HAP-1 (cell line): Measurements from ENCODE around the gene DLL1.

Source experiments
- DNase-seq, 2 experiments: peaks; one replicate each; pipeline ENCODE4 v3.0.0-alpha.2; 2016 to 2020; ENCODE audit warnings: low spot score in 2 of 2
- H3K27me3 ChIP-seq: fragments of 250-450 bp; sonication (Bioruptor Pico); 2 replicates; pipeline ENCODE4 v1.5.1; 2020; ENCODE audit warnings: low read depth, mild to moderate bottlenecking, moderate library complexity
- H3K36me3 ChIP-seq: fragments of 250-450 bp; sonication (Bioruptor Pico); replicated peaks from 2 replicates; pipeline ENCODE4 v1.5.1; 2020; ENCODE audit warnings: mild to moderate bottlenecking
- H3K4me1 ChIP-seq: fragments of 250-450 bp; sonication (Bioruptor Pico); 2 replicates; pipeline ENCODE4 v1.5.1; 2020; ENCODE audit warnings: mild to moderate bottlenecking
- H3K4me3 ChIP-seq: fragments of 250-450 bp; sonication (Bioruptor Pico); 2 replicates; pipeline ENCODE4 v1.5.1; 2020; ENCODE audit warnings: mild to moderate bottlenecking, moderate library complexity
- H3K9me3 ChIP-seq: fragments of 250-450 bp; sonication (Bioruptor Pico); 2 replicates; pipeline ENCODE4 v1.5.1; 2020; ENCODE audit warnings: mild to moderate bottlenecking, moderate library complexity
- in situ Hi-C: fragments of 300-500 bp; cut with MboI; formaldehyde crosslinking; loops from 3 replicates; pipeline ENCODE4 v1.14.3; 2020; ENCODE audit warnings: low sequenced_read_pairs, inconsistent platforms, mixed read lengths

Gene DLL1

DNA sequence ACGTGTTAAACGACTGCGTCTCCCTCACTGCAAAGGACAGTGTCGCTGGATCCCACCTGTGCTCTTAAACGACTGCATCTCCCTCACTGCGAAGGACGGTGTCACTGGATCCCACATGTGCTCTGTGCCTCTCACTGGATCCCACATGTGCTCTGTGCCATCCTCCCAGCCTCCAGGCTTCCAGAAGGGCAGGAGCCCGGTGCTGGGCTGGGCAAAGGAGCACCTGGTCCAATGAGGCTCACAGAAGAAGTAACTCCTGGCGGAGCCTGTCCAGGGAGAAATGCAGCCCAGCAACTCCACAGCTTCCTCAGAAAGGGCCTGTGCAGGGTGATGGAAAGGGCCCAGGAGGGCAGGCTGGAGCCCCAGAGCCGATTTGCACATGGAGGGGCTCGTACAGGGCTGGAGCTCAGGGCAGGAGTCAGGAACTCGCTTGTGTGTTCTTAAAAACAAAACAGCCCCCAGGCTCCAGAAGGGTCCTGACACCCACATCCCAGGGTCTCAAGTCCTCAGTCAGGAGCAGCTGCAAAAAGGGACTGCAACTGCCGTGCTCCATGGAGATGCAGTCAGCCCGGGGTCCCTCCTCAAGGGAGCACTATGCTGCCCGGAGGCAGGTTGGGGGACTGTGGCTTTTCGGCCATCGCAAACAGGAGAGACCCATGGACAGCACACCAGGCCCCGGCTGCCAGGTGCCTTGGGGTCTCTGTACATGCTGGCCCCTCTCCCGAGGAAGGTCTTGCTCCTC lies 52.7 kb downstream of the DLL1 start:
- H3K27me3 ChIP-seq = no peaks in the 10 kb centered on the region
- in situ Hi-C loops = no loop called here
- no peak for DNase-seq
- no peak overlapping the region for H3K4me3 ChIP-seq
- H3K9me3 ChIP-seq = no peaks in the 10 kb centered on the region
- H3K36me3 ChIP-seq = no peaks in the 10 kb centered on the region
- peaks cover 9% of the 10 kb centered on the region; the same call in 1 of the 2 replicates for H3K4me1 ChIP-seq

DNA sequence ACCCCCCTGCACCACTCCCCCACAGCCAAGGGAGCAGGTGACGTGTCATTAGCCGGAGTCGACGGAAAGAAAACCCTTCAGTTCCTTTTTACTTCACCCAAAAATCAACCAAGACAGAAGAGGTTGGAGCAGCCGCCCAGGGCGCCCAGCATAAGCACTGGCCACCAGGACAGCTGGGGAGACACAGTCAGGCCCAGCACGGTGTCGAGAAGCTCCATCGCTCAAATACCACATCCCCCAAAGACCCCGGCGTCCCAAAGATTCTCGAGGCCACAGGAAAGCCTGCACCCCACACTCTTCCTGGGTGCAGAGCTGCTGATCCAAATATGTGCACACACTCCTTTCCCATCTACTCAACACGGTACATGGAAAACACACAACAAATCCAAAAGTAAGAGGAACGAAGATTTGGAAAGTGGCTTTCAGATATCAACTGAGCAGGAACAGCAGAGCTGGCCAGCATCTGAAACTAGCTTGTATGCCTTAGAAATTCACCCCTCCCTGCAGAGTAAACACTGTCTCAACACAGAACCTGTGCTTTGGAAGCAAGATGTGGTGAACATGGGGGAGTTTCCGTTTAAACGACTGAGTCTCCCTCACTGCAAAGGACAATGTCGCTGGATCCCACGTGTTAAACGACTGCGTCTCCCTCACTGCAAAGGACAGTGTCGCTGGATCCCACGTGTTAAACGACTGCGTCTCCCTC lies 54.6 kb downstream of the DLL1 start:
- Histone ChIP-seq H3K4me1 (peaks cover 9% of the 10 kb centered on the region; the same call in 1 of the 2 replicates), H3K36me3 (no peaks in the 10 kb centered on the region), H3K4me3 (no peak overlapping the region), H3K9me3 (no peaks in the 10 kb centered on the region), H3K27me3 (no peaks in the 10 kb centered on the region)
- DNase-seq = no peak
- in situ Hi-C loops = no loop called here

DNA sequence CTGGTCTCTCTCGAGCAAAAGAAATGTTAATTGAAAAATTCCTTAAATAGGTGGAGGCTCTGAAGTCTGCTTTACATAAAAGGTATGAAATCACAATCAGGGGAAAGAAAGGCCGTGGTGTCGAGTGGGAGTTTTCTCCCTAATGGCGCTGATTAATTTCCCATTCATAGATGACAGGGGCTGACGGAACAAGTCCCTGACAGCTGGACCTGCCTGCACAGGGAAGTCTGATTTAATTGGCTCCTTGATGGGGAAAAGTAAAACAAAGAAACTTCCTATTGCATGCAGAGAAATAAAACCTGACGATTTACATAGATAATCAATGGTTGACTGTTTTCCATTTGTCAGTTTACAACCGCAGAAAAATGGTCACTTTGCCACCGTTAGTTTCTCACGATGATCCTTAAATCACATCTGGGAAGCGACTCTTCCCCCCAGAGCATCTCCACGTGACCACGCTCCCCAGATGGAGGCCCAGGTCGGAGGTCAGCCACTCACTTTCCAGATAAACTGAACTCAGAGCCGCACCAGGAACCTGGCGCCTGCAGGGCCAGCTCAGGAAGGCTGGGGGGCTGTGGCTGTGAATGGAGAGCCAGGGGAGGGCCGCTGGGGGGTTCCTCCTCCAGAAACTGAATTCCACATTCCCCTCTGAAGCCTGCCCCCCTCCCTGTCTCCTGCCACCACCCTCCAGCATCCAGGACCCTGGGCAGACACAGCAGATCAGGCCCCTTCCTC lies 55.3 kb downstream of the DLL1 start:
- Histone ChIP-seq H3K27me3 (no peaks in the 10 kb centered on the region), H3K9me3 (no peaks in the 10 kb centered on the region), H3K36me3 (no peaks in the 10 kb centered on the region), H3K4me3 (no peak overlapping the region), H3K4me1 (peaks cover 9% of the 10 kb centered on the region; the same call in 1 of the 2 replicates)
- DNase-seq = peak; percentile 30 to 34
- in situ Hi-C loops = no loop called here

DNA sequence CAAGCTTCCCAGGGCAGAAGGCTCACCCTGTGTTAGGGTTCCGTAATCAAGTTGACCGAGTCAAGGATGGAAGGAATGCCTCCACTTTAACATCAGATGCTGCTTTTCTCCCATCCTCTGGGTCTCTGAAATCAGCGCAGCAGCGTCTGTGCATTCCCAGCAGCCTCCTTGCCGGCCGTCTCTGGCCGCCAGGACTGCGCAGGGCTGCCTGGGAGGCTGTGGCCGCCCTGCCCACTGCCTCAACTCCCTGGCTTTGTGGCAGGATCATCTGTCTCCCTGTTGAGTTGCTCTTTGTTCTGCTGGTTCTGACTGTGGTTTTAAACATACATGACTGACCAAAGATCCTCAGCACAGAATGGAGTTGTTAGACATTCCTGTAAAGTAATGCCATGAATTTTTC lies 56.5 kb downstream of the DLL1 start:
- Histone ChIP-seq H3K9me3 (no peaks in the 10 kb centered on the region), H3K36me3 (no peaks in the 10 kb centered on the region), H3K4me3 (no peak overlapping the region), H3K27me3 (no peaks in the 10 kb centered on the region), H3K4me1 (peaks cover 9% of the 10 kb centered on the region; the same call in 1 of the 2 replicates)
- in situ Hi-C loops = no loop called here
- no peak for DNase-seq

DNA sequence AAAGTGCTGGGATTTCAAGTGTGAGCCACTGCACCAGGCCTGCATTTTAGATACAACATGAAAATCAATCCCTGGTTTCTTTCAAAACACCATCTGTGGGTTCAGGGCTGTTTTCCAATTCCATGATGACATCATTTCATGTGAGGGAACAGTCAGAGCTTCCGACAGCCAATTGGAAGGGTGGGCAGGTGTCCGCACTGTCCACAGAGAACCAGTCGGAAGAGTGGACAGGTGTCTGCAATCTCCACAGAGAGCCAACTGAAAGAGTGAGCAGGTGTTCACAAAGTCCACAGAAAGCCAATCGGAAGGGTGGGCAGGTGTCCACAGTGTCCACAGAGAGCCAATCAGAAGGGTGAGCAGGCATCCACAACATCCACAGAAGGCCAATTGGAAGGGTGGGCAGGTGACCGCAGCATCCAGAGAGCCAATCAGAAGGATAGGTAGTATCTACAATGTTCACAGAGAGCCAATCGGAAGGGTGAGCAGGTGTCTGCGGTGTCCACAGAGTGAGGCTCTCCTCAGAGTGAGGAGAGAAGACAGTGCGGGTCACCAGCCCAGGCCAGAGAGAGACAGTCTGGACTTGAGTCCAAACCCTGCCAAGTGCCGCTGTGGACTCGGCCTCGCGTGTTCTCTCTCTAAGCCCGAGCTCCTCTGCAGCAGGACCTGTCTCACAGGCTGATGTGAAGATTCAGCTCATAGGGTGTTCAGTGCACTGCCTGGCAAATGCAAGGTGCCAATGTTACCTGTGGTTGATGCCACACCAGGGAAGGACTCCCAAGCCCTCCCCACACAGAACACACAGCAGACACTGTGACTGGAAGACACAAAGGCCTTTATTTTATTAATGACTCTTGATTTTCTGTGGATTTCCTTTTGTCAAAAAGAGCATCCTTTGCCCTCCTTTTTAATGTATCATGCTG lies 57.3 kb downstream of the DLL1 start:
- DNase-seq = no peak
- Histone ChIP-seq H3K36me3 (no peaks in the 10 kb centered on the region), H3K4me1 (peaks cover 9% of the 10 kb centered on the region; the same call in 1 of the 2 replicates), H3K9me3 (no peaks in the 10 kb centered on the region), H3K27me3 (no peaks in the 10 kb centered on the region), H3K4me3 (no peak overlapping the region)
- in situ Hi-C loops = no loop called here
